Activated gamma-delta T cell (primary cell): ENCODE measurements around the gene SHROOM3.

ENCODE experiments used
- DNase-seq: peaks from one replicate; lab custom pipeline; 2025; lab: John Stamatoyannopoulos, UW

The SHROOM3 gene

DNA sequence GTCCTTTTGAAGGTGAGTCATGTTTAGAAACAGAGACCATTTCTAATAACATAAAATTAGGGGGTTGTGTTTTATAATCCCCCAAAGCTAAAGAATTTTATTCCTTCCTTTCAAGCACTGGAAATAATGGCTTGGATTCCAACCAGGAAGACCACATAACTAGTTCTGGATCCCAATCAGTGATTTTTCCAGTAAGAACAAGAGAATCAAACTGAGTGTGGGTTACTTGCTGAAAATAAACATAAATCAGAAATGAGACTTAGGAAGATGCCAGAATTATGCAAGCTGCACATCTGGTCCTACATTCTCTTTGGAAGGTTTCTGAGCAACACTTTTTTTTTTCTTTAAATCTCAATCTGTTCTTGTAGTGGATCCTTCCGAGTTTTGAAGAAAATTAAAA, 386.6 kb downstream of the SHROOM3 start:
- DNase-seq = no peak

DNA sequence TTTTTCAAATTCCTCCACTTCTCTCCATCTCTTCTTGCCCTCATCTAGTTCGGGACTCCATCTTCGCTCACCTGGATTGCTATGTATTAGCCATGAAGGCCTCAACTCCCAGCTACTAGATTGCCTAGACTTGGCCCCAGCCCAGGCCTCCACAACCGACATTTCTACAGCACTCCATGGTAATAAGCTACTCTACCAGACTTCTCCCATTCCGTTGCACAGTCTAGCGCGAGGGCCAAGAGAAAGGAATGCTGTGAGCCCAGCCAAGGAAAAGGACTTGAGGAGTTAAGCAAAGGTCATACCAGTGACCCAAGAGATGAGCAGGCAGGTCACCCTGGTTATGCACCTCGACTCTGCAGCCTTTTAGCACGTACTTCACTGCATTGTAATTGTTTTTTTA, 387.3 kb downstream of the SHROOM3 start:
- no peak for DNase-seq

- no peak for DNase-seq
Measured at GRCh38 chr4:76823495-76823894, 388.5 kb downstream of the SHROOM3 start.

GRCh38 chr4:76830612-76830963, 395.6 kb downstream of the SHROOM3 start:
- DNase-seq = no peak

- DNase-seq = no peak
Measured at GRCh38 chr4:76830964-76831703, 396.1 kb downstream of the SHROOM3 start.

GRCh38 chr4:76831711-76832373, 396.8 kb downstream of the SHROOM3 start:
- no peak for DNase-seq
